Measurements from ENCODE around the gene CSF2.
"Not testable (repeated sequence)": the region's sequence is repeated elsewhere in the genome, so short reads cannot be mapped to it uniquely, and the experiment has no call there.

The CSF2 gene

GRCh38 chr5:132102944-132103331 lies 29.3 kb downstream of the CSF2 start:
- no peak for TF ChIP-seq CTCF (IDR thresholded peaks at IDR 0.05; ENCODE audit: low read depth, low read length)
- H3K4me3 ChIP-seq (ENCODE audit: low read depth, low read length) = no peak overlapping the region

GRCh38 chr5:132103332-132103951 lies 29.9 kb downstream of the CSF2 start:
- H3K4me3 ChIP-seq (ENCODE audit: low read depth, low read length) = no peak overlapping the region
- TF ChIP-seq CTCF (IDR thresholded peaks at IDR 0.05; ENCODE audit: low read depth, low read length) = no peak

DNA sequence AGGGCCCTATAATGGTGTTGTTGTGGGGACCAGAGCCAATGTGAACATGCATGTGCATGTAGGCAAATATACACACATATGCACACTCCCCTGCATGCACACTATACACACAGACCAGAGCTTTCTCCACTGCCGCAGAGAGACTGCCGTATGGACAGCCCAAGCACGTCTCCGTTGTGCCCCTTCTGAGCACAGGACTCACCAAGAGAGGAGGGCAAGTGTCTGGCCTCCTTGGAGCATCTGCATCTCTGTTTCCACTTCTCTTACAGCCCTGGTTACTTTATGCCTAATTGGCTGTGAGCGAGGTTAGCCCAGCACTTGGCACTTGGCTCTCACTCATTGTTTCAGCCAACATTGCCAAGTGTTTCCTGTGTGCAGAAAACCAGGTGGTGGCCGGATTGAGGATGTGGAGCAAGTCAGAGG lies 30.4 kb downstream of the CSF2 start:
- H3K4me3 ChIP-seq (ENCODE audit: low read depth, low read length) = no peak overlapping the region
- TF ChIP-seq CTCF (IDR thresholded peaks at IDR 0.05; ENCODE audit: low read depth, low read length) = no peak

DNA sequence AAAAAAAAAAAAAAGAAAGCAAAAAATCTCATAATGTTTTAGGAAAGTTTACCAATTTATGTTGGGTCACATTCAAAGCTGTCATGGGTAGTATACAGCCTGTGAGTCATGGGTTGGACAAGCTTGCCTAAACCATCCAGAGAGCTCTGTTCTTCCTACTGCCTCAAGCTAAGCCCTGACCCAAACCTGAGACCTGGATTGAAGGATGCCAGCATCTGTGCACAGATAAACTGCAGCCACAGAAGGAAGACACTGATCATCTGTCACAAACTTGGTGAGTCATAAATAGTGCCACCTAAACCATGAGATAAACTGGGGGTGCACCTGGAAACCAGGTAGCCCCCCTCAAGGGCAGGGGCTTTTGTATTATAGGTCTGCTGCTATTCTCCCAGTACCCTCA lies 31.0 kb downstream of the CSF2 start:
- no peak overlapping the region for H3K4me3 ChIP-seq (ENCODE audit: low read depth, low read length)
- TF ChIP-seq CTCF (IDR thresholded peaks at IDR 0.05; ENCODE audit: low read depth, low read length) = no peak

- TF ChIP-seq CTCF (IDR thresholded peaks at IDR 0.05; ENCODE audit: low read depth, low read length) = no peak
- no peak overlapping the region for H3K4me3 ChIP-seq (ENCODE audit: low read depth, low read length)
These were observed 32.1 kb downstream of the CSF2 start for GRCh38 chr5:132105688-132106087.

GRCh38 chr5:132108495-132108894 lies 34.9 kb downstream of the CSF2 start:
- not testable (repeated sequence) for H3K4me3 ChIP-seq (ENCODE audit: low read depth, low read length)

- not testable (repeated sequence) for H3K4me3 ChIP-seq (ENCODE audit: low read depth, low read length)
These were observed 35.4 kb downstream of the CSF2 start for GRCh38 chr5:132108957-132109356.

- no peak overlapping the region for H3K4me3 ChIP-seq (ENCODE audit: low read depth, low read length)
- TF ChIP-seq CTCF (IDR thresholded peaks at IDR 0.05; ENCODE audit: low read depth, low read length) = no peak
These were observed 36.0 kb downstream of the CSF2 start for GRCh38 chr5:132109494-132110053.
